GM21723 (cell line): ENCODE data around the gene DPH6.

Source experiments
- ATAC-seq: cut with Tn5 transposase; IDR thresholded peaks from one replicate; pipeline ENCODE4 v1.9.1; 2021; ENCODE audit warnings: mild to moderate bottlenecking, moderate library complexity; ENCODE audit not compliant: unreplicated experiment

The DPH6 gene

GRCh38 chr15:35545316-35545823, 595 bp downstream of the DPH6 start:
- peak; percentile 17 for ATAC-seq

- no peak for ATAC-seq
Measured at GRCh38 chr15:35540885-35541284, 5.1 kb downstream of the DPH6 start.

GRCh38 chr15:35540021-35540420, 5.9 kb downstream of the DPH6 start:
- no peak for ATAC-seq

- no peak for ATAC-seq
Measured at GRCh38 chr15:35535365-35535916, 10.5 kb downstream of the DPH6 start.

GRCh38 chr15:35533130-35534110, 12.5 kb downstream of the DPH6 start:
- no peak for ATAC-seq

GRCh38 chr15:35530698-35531097, 15.3 kb downstream of the DPH6 start:
- ATAC-seq: no peak

- no peak for ATAC-seq
Measured at GRCh38 chr15:35529784-35530183, 16.2 kb downstream of the DPH6 start.

GRCh38 chr15:35522061-35522460, 23.9 kb downstream of the DPH6 start:
- no peak for ATAC-seq

GRCh38 chr15:35519541-35520149, 26.3 kb downstream of the DPH6 start:
- no peak for ATAC-seq

GRCh38 chr15:35519052-35519451, 26.9 kb downstream of the DPH6 start:
- no peak for ATAC-seq

- no peak for ATAC-seq
Measured at GRCh38 chr15:35514759-35515158, 31.2 kb downstream of the DPH6 start.

- ATAC-seq: no peak
Measured at GRCh38 chr15:35507932-35508638, 37.9 kb downstream of the DPH6 start.

GRCh38 chr15:35506272-35506870, 39.6 kb downstream of the DPH6 start:
- ATAC-seq: no peak

GRCh38 chr15:35505809-35506208, 40.2 kb downstream of the DPH6 start:
- peak; percentile 43 for ATAC-seq

- ATAC-seq: no peak
Measured at GRCh38 chr15:35505141-35505540, 40.8 kb downstream of the DPH6 start.

- ATAC-seq: no peak
Measured at GRCh38 chr15:35499723-35500122, 46.2 kb downstream of the DPH6 start.

GRCh38 chr15:35496585-35496984, 49.4 kb downstream of the DPH6 start:
- ATAC-seq: peak; percentile 99

- ATAC-seq: no peak
Measured at GRCh38 chr15:35495080-35495479, 50.9 kb downstream of the DPH6 start.

GRCh38 chr15:35491999-35492398, 54.0 kb downstream of the DPH6 start:
- ATAC-seq: no peak

GRCh38 chr15:35491173-35491572, 54.8 kb downstream of the DPH6 start:
- ATAC-seq: no peak

GRCh38 chr15:35490511-35490910, 55.5 kb downstream of the DPH6 start:
- ATAC-seq: no peak
